ENCODE results near the gene PIK3C2G.

DNA sequence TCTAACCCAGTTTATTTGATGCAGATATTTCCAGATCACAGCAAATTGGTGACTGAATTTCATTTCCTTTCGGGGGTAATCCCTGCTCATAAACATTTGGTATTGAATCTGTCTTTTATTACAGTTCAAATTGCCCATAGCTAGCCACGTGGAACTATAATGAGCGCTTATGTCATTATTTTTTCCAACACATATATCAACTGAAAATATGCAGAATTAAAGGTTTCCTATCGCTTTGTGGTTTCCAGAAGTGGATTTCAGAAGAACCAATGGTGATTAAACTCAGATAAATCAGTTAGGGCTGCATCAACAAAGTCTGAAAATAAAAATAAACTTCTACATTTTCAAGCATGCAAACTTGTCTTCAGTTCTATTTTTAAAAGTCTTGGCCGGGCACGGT, 111.9 kb downstream of the PIK3C2G start:
- TF ChIP-seq CTCF (IDR thresholded peaks at IDR 0.05) = no peak
- no peak for TF ChIP-seq POLR2A (IDR thresholded peaks at IDR 0.05)

All from testis (tissue), 2 donors.